Activated CD8-positive, alpha-beta memory T cell treated with anti-CD3 and anti-CD28 coated beads, Interleukin-2, amount 50 U/mL, for 24 hours (primary cell): ENCODE measurements around the gene NRAP.

Experiments used
- DNase-seq: peaks from one replicate; pipeline ENCODE4 v3.0.0-alpha.2; 2020; ENCODE audit errors: extremely low read depth

The NRAP gene

GRCh38 chr10:113563306-113564088, 100.3 kb downstream of the NRAP start:
- peak; percentile 12 for DNase-seq

- no peak for DNase-seq
Measured at GRCh38 chr10:113562704-113563103, 101.1 kb downstream of the NRAP start.

- DNase-seq: no peak
Measured at GRCh38 chr10:113562069-113562468, 101.8 kb downstream of the NRAP start.

- DNase-seq: no peak
Measured at GRCh38 chr10:113561214-113561613, 102.6 kb downstream of the NRAP start.

GRCh38 chr10:113560071-113560470, 103.8 kb downstream of the NRAP start:
- no peak for DNase-seq

- DNase-seq: no peak
Measured at GRCh38 chr10:113557903-113558321, 105.9 kb downstream of the NRAP start.

GRCh38 chr10:113557424-113557862, 106.4 kb downstream of the NRAP start:
- no peak for DNase-seq

- DNase-seq: no peak
Measured at GRCh38 chr10:113555751-113556150, 108.1 kb downstream of the NRAP start.

- DNase-seq: no peak
Measured at GRCh38 chr10:113555245-113555644, 108.6 kb downstream of the NRAP start.

GRCh38 chr10:113554214-113554613, 109.6 kb downstream of the NRAP start:
- no peak for DNase-seq

GRCh38 chr10:113553149-113553548, 110.7 kb downstream of the NRAP start:
- DNase-seq: no peak

GRCh38 chr10:113552701-113553100, 111.1 kb downstream of the NRAP start, which contains the start of gene HABP2:
Gene HABP2 (plus strand): TSS chr10:113553053. CDS start chr10:113553122, 69 bp downstream.
- DNase-seq: no peak

- DNase-seq: no peak
Measured at GRCh38 chr10:113552014-113552413, 111.8 kb downstream of the NRAP start.

- DNase-seq: no peak
Measured at GRCh38 chr10:113550365-113550764, 113.5 kb downstream of the NRAP start.

- no peak for DNase-seq
Measured at GRCh38 chr10:113549856-113550255, 114.0 kb downstream of the NRAP start.

- DNase-seq: no peak
Measured at GRCh38 chr10:113547426-113547825, 116.4 kb downstream of the NRAP start.

- no peak for DNase-seq
Measured at GRCh38 chr10:113544392-113544791, 119.4 kb downstream of the NRAP start.

GRCh38 chr10:113543107-113543955, 120.5 kb downstream of the NRAP start:
- DNase-seq: no peak

GRCh38 chr10:113541549-113541927, 122.3 kb downstream of the NRAP start:
- DNase-seq: no peak

GRCh38 chr10:113540845-113541548, 122.8 kb downstream of the NRAP start:
- no peak for DNase-seq

GRCh38 chr10:113539789-113540188, 124.1 kb downstream of the NRAP start:
- no peak for DNase-seq
